GM19397 (cell line): ENCODE measurements around the gene IQCE.

ENCODE experiments used
- ATAC-seq: cut with Tn5 transposase; IDR thresholded peaks from one replicate; pipeline ENCODE4 v1.9.1; 2021; ENCODE audit warnings: mild to moderate bottlenecking, moderate library complexity; ENCODE audit not compliant: unreplicated experiment

The IQCE gene

GRCh38 chr7:2613098-2613930, 54.5 kb downstream of the IQCE start:
- ATAC-seq: no peak

- no peak for ATAC-seq
Measured at GRCh38 chr7:2613931-2614600, 55.3 kb downstream of the IQCE start.

GRCh38 chr7:2614631-2615330, 56.0 kb downstream of the IQCE start:
- no peak for ATAC-seq

- ATAC-seq: no peak
Measured at GRCh38 chr7:2616387-2617324, 57.9 kb downstream of the IQCE start.

GRCh38 chr7:2617325-2617905, 58.6 kb downstream of the IQCE start:
- ATAC-seq: no peak

- ATAC-seq: no peak
Measured at GRCh38 chr7:2619116-2619515, 60.3 kb downstream of the IQCE start.

- no peak for ATAC-seq
Measured at GRCh38 chr7:2621061-2621828, 62.5 kb downstream of the IQCE start.

GRCh38 chr7:2621948-2622640, 63.3 kb downstream of the IQCE start:
- ATAC-seq: no peak

GRCh38 chr7:2622869-2623697, 64.3 kb downstream of the IQCE start:
- no peak for ATAC-seq

- ATAC-seq: no peak
Measured at GRCh38 chr7:2623698-2624014, 64.9 kb downstream of the IQCE start.

- no peak for ATAC-seq
Measured at GRCh38 chr7:2624293-2624886, 65.6 kb downstream of the IQCE start.

- ATAC-seq: no peak
Measured at GRCh38 chr7:2626498-2627117, 67.8 kb downstream of the IQCE start.

- no peak for ATAC-seq
Measured at GRCh38 chr7:2627258-2628129, 68.7 kb downstream of the IQCE start.

- ATAC-seq: no peak
Measured at GRCh38 chr7:2628130-2628482, 69.3 kb downstream of the IQCE start.

GRCh38 chr7:2628891-2629290, 70.1 kb downstream of the IQCE start:
- no peak for ATAC-seq
